Epidermal melanocyte (primary cell): ENCODE data around the gene MAPT.
"Not testable (repeated sequence)": the region's sequence is repeated elsewhere in the genome, so short reads cannot be mapped to it uniquely, and the experiment has no call there.

Experiments
- DNase-seq: peaks from one replicate; pipeline ENCODE4 v3.0.0; 2011; ENCODE audit warnings: low spot score; ENCODE audit not compliant: insufficient read length

Gene MAPT

GRCh38 chr17:45925311-45925710 is 31.0 kb downstream of the MAPT start:
- no peak for DNase-seq

DNA sequence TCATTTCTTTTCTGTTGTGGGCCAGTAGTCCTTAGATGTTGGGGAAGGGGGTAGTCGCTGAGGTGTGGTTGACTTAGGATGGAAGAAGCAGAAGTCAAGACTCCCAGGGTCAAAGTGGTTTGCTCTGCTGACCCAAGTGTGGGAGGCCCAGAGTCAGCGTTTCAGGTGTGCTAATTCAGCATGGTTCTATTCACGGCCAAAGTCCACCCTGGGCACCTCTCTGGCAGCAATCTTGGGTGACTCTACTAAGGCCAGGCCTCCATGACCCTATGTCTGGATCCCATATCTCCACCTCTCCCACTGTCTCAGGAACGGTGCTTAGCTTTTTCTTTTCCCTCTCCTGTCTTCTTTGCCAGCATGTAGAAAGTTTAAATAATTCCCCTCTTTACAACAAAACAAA is 32.9 kb downstream of the MAPT start:
- DNase-seq = no peak

DNA sequence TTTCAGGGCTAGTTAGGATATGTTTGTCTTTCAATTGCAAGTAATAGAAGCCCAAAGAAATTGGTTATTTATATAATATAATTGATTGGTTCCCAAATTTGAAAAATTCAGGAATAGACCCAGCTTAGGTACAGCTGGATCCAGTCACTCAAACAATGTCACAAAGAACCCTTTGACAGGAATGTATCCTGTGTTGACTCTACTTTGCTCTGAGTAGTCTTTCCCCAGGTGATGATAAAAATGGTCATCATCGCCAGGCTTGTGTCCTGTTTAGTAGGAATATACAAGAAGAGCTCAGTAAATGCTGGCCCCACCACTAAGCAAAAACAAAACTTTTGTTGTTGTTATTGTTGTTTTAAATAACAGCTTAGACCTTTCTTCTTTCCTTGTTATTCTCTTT is 35.0 kb downstream of the MAPT start:
- no peak for DNase-seq

DNA sequence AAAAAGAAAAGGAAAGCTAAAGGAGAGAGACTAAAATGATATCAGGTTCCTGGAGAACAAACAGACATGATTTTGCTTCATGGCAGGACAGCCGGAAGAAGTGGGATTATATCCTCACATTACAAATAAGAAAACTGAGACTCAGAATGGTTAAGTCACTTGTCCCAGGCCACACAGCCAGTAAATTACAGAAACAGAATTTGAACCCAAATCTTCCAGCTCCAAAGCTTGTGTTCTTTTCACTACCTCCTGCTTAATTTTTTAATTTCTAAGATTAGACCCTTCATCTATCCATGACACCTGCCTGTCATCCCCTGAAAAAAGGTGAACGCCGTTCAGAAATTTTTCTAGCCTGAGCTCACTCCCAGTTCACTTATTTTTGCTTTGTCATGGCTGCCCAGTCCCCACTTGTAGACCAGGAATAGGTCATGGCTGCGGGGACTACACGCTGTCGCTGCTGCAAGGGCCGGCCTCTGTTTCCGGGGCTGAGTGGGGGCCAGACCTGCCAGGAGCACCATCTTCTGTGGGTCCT is 36.1 kb downstream of the MAPT start:
- no peak for DNase-seq

- no peak for DNase-seq
Measured at GRCh38 chr17:45931677-45932076, 37.3 kb downstream of the MAPT start.

DNA sequence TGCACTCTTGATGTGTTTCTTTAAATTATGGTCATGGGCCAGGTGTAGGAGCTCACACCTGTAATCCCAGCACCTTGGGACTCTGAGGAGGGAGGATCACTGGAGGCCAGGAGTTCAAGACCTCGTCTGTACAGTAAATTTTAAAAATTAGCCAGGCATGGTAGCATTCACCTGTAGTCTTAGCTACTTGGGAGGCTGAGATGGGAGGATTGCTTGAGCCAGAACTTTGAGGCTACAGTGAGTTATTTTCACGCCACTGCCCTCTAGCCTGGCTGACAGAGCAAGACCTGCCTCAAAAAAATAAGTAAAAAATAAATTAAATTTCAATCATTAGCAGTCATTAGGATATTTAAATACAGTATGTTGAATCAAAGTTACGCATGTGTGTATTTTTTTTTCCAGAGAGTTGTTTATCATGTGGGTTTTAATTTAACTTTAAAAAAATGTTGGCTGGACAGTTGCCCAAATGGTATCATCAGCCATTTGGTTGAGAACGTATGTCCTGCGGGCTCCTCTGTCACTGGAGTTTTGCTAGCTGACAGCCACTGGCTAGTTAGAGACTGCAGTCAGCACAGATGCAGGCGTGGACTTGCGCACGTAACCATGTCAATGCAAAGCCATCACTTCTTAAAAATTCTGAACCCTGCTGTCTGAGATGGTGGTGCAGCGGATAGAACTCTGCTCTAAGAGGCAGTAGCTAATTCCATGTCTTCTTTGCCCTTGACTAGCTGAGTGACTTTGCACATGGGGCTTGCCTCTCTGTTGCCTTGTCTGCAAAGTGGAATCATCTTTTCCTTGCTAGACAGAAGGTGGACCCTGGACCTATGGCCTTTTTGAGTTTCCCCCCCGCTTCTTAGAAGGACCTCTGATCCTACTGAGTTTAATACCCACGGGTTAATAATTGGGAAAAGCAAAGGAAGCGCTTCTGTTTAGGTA is 40.0 kb downstream of the MAPT start:
- DNase-seq = no peak

DNA sequence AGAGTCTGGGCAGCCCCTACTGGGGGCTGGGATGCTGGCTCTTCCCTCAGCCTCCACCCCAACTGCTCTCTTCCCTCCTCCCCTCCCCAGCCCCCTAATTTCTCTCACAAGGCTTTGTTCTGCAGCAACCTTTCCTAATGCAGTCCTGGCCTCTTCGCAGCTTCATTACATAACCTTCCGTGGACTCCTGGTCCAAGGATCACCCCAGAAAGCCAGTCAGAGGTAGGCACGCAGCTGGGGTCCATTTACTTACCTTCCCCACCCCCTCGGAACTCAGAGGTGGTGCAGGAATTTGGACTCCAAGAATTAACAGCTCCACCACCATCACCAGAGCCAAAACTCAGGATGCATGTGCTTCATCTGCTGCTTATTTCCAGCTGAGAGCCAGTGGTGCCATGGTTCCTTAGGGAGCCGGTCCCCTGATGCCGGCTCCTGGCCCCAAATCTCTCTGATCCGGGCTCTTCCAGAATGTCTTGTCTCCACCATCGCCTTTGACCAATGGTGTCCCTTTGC is 40.9 kb downstream of the MAPT start:
- no peak for DNase-seq

DNA sequence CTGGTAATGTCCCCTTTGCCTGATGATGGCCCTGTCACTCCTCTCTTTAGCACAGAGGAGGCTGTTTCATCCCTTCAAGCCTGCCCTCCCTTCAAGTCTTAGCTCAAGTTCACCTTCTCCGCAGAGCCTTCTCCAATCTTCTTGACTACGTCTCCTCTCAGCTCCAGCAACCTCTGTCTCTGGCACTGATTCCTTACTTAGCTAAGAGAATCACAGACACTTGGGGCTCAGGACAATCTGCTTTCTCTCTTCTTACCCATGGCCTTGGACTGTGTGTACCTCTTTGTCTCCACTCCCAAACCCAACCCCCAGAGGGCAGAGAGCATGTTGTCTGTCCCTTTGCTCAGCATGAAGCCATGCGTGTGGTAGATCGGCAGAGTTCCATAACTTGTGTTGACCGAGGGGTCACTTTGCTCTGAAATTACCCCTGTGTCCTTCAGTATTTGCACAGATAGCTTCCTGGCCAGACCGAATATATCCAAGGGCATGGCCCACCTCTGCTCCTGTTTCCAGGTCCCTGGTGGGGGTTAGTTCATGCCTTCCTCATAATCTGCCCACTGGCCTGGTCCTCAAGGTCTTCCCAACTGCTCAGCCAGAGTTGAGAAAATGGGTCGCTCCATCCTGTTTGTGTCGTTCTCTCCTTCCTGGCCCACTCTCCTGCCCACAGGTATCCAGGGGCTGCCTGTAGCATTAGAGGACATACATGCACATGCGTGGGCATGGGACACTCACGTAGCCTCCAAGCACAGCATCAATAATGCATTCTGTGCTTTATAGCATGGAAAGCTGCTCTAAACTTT is 41.6 kb downstream of the MAPT start:
- no peak for DNase-seq

DNA sequence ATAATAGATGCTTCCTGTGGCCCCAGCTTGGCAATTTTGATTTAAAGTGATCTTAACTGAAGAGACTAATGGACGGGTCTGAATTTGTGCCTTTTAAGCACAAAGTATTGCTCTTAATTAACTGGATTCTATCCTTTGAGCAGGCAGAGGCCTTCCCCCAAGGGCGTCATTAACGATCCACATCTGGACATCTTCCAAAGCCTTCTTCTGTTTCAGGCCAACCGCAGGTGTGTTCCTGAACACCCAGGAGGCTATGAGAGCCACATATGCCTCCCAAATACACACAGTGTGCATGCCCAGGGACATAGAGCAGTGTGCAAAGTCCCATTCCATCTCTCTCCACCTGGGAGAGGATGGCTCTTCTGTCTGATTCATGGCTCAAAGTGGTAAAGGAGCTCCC is 42.3 kb downstream of the MAPT start:
- no peak for DNase-seq

DNA sequence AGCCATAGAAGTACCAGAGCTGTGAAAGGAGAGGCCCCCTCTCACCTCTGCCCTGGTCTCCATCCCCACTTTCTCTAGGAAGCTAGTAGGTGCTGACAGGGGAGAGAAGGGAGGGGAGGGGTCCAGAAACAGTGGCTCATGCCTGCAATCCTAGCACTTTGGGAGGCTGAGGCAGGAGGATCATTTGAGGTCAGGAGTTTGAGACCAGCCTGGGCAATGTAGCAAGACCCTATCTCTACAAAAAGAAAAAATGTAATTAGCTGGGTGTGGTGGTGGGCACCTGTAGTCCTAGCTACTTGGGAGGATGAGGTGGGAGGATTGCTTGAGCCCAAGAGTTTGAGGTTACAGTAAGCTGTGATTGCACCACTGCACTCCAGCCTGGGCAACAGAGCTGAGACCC is 42.8 kb downstream of the MAPT start:
- not testable (repeated sequence) for DNase-seq

DNA sequence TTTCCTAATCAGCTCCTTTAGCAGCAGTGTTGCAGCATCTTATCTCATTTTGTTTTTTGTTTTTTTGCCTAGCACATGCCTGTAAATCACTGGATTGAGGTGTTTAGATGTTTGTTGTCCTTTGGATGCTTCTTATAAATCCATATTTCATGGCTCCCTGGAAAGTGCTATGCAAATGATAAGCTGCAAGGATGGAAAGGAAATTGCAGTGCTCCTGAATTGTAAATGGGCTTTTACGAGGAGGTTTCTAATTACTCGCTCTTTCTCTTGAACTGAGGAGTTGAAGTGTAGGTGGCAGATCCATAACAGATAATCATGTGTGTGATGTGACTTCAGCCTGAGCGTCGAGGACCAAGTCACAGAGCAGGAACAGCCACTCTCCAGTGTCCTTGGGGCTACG is 45.0 kb downstream of the MAPT start:
- no peak for DNase-seq

DNA sequence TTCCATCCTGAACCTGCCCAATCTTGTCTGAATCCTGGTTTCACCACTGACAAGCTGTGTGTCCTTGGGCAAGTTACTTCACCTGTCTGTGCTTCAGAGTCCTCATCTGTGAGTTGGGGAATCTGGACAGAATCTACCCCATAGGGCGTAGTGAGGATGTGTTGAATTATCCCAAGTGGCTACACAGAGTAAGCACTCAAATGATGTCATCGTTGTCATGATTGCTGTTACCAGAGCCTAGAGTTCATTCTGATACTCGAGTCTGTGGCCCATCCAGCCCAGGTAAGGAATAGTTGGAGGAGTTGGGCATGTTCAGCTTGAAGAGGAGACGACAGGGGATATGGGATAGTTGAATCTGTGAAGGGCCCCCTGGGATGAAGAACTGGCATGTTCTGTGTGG is 45.9 kb downstream of the MAPT start:
- no peak for DNase-seq

- no peak for DNase-seq
Measured at GRCh38 chr17:45940826-45941225, 46.5 kb downstream of the MAPT start.

DNA sequence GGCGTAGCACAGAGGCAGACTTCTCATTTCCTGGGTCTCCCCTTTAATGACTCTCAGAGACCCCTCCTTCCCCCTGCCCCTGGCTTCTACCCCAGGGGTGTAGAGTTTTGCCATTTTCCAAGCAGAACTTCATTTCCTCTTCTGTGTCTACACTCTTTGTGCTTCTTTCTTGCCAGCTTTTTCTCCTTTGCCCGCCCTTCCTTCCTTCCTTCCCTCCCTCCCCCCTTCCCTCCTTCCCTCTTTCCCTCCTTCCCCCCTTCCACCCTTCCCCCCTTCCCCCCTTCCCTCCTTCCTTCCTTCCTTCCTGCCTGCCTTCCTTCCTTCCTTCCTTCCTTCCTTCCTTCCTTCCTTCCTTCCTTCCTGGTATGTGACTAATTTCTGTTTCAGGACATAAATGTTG is 47.0 kb downstream of the MAPT start:
- DNase-seq = no peak

DNA sequence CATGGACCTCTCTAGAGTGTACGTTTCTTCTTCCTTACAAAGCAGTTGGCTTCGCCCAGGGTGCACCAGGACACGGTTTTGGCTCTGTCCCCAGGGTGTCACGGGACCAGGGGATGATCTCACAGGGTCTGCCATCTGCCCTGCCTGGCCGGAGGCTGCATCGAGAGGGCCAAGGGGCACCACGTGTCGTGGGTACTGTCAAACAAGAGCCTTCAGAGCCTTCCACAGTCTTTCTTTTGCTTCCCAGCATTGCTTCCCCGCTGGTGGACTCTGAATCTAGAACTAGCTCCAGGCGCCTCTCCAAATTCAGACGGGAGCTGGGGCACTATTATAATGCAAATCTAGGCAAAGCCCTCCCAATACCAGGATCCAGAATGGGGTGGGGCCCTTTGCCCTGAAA is 47.9 kb downstream of the MAPT start:
- peak; percentile 88 for DNase-seq

DNA sequence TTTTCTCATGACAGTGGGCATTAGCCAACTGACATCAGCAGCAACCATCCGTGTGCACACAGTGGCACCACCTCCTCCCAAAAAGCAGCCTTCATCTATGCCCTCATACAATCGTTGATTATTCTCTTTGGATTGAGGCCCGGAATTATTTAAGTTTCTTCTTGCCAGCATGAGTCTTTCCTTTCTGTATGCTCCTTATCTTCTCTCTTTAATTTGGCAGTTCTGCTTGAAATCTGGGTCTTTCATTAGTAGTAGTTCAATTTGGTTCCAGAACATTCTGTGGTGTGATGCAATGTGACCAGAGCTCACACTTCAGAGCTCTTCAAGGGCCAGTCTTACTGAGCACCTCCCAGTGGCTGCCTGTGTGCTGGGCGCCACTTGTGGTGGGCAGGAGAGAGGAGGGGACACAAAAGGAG is 52.5 kb downstream of the MAPT start:
- no peak for DNase-seq

- no peak for DNase-seq
Measured at GRCh38 chr17:45948498-45948880, 54.1 kb downstream of the MAPT start.

DNA sequence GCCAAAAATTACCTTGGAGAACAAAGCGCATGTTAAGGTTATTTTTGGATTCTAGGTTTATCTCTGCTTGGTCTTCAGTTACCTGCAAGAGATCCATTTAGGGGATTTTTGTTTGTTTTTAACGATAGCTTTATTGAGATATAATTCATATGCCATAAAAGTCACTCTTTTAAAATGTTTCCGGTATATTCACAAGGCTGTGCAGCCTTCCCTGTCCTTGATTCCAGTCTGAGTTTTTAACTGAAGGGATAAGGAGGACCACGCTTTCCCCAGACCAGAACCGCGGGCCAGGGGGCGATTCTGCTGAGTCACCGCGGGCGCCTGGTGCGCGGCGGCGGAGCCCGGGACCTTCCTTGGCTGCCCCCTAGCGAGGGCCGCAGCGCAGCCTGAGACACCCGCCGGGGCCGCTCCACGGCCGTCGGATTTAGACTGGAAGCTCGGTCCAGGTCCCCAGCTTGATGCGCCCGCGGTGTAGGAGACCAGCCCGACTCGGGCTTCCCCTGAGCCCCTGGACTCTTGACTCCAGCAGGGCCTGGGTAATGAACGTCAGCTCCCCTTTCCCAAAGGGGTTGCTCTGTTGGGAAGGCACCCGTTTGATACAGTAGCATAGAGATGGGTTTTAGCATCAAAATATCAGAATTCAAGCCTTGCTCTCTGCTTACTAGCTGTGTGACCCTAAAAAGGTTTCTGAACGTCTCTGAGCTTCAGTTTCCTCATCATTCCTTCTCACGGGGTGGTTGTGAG is 54.7 kb downstream of the MAPT start:
- peak; percentile 64 for DNase-seq

DNA sequence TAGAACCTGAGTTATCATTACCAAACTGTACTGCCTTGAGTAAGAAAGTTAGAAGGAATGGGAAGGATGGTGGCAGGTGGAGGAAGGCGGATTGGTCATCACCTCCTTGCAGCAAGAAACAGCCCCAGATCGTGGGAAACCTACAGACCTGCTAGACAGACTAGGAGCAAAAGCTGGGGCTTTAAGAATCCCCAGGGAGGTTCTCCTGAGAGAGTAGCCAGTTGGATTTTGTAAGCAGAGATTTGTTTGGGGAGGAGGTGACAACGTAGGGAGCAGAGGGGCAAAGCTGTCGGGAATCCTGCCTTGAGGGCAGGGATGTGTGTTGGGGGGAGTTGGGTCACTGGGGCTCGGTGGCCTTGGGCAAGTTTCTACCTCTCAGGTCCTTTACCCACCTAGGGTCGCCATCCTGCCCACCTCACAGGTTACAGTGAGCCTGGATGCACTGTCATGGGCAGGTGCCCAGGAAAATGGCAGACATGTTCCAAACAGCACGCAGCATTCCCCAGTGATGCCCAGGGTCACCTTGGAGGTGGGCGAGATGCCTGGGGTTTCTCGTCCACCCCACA is 55.5 kb downstream of the MAPT start:
- DNase-seq = no peak

GRCh38 chr17:45950888-45951287 is 56.5 kb downstream of the MAPT start:
- no peak for DNase-seq

GRCh38 chr17:45951403-45951802 is 57.0 kb downstream of the MAPT start:
- no peak for DNase-seq
